ENCODE results near the gene FFAR2. TPM values are rescaled to one million over a fixed set of nuclear protein-coding genes. Genes with fewer than 3 reads are reported as not detected.
"Not testable (repeated sequence)": the region's sequence is repeated elsewhere in the genome, so short reads cannot be mapped to it uniquely, and the experiment has no call there.

Gene FFAR2
- total RNA-seq, 1 experiment from 2014 or later: 0.13 TPM

DNA sequence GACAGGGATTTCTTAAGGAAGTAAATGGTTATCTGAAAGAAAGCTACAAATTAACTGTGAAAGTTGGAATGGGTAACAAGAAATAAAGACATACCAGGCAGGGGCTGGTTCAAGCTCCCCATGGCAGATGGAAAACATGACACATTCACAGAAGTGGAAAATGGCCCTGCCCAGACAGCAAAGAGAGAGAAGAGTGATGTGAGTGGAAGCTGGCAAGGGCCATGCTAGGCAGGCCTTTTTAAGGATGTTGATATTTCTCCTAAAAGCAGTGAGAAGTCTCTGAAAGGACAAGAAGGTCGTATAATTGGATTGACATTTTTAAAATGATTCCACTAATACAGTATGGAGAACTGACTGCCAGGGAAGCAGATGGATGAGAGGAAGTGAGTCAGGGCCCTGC is 3.3 kb upstream of the FFAR2 start:
- no peak for DNase-seq (ENCODE audit: low read depth, low spot score)
- in situ Hi-C loops (cut with HindIII; ENCODE audit: low pct_unique_long_range_greater_than_20kb, low sequenced_read_pairs): no loop called here

GRCh38 chr19:35445826-35446593 is 2.0 kb upstream of the FFAR2 start:
- in situ Hi-C loops (cut with HindIII; ENCODE audit: low pct_unique_long_range_greater_than_20kb, low sequenced_read_pairs): no loop called here
- DNase-seq (ENCODE audit: low read depth, low spot score): no peak

DNA sequence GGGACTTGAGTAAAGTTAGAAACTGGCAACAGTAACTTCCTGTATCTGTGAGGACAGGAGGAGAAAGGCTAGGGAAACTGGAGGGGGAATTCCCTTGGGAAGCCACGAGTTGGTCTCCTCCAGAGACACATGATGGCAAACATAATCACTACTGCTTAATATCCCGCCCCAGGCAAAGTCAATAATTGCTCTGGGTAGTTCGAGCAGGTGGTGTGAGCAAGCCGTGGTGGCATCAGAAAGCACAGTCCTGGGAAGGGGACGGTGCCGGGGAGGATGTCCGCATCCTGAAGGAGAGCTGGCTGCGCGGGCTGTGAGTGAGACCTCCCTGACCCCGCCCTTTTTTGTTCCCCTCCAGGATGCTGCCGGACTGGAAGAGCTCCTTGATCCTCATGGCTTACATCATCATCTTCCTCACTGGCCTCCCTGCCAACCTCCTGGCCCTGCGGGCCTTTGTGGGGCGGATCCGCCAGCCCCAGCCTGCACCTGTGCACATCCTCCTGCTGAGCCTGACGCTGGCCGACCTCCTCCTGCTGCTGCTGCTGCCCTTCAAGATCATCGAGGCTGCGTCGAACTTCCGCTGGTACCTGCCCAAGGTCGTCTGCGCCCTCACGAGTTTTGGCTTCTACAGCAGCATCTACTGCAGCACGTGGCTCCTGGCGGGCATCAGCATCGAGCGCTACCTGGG is 1.4 kb downstream of the FFAR2 start:
- in situ Hi-C loops (cut with HindIII; ENCODE audit: low pct_unique_long_range_greater_than_20kb, low sequenced_read_pairs): no loop called here
- DNase-seq (ENCODE audit: low read depth, low spot score): peak; percentile 15

DNA sequence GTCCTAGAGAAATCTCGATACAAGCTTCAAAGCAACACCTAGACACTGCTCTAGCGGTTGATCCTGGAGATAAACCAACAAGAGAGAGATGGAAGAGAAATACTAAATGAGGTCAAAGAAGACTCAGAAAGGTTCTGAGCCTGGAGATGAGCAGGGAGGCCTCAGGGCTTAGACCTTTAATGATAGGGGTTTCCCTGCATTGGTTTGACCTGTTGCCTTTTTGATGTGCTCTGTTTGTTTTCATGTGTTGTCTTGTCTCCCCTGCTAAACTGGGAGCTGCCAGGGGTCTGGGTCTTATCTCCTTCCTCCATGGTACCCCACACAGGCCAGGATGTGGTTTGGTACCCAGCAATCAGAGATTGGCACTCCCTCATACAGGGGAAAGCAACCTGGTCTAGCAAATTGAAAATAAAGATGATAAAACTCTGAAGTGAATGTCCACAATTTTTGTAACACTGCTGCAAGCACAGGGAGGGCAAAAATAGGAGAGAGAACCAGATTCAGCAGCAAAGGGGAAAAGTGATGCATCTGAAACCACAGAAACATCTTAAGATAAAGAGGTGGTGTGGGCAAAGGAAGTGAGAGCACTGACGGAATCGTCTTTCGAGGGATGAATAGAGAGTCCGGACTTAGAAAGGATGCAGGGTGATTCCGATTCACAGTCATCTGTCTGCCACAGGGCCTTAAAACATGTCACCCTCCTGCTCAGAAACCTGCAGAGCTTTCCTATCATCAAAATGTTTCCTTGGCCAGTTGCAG is 3.5 kb downstream of the FFAR2 start:
- DNase-seq (ENCODE audit: low read depth, low spot score): no peak
- in situ Hi-C loops (cut with HindIII; ENCODE audit: low pct_unique_long_range_greater_than_20kb, low sequenced_read_pairs): no loop called here

DNA sequence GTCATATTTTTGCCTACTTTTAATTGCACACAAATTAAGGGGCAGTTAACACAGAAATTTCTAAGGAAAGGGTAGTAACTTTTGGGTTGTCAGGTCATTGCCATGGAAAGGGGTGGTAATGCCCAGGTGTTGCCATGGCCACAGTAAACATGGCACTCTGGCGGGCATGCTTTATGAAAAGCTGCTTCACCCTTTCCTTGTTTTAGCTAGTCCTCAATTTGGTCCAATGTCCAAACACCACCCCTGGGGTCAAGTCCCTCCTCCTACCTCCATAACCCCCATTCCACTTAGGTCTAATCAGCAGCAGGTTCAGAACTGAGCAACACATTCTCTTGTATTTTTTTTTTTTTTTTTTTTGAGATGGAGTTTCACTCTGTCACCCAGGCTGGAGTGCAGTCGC is 6.6 kb downstream of the FFAR2 start:
- no peak for DNase-seq (ENCODE audit: low read depth, low spot score)
- in situ Hi-C loops (cut with HindIII; ENCODE audit: low pct_unique_long_range_greater_than_20kb, low sequenced_read_pairs): no loop called here

- no peak for DNase-seq (ENCODE audit: low read depth, low spot score)
- in situ Hi-C loops (cut with HindIII; ENCODE audit: low pct_unique_long_range_greater_than_20kb, low sequenced_read_pairs): no loop called here
These were observed 7.7 kb downstream of the FFAR2 start for GRCh38 chr19:35455616-35456201.

GRCh38 chr19:35457173-35457572 is 9.1 kb downstream of the FFAR2 start:
- in situ Hi-C loops (cut with HindIII; ENCODE audit: low pct_unique_long_range_greater_than_20kb, low sequenced_read_pairs): no loop called here
- no peak for DNase-seq (ENCODE audit: low read depth, low spot score)

DNA sequence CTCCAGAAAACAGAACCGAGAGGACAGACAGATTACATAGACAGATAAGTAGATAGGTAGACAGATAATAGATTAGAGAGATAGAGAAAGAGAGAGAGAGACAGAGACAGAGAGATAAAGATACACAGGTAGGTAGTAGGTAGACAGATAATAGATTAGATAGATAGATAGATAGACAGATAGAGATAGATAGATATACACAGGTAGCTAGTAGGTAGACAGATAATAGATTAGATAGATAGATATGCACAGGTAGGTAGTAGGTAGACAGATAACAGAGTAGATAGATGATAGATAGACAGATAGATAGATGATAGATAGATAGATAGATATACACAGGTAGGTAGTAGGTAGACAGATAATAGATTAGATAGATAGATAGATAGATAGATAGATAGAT is 10.1 kb downstream of the FFAR2 start:
- in situ Hi-C loops (cut with HindIII; ENCODE audit: low pct_unique_long_range_greater_than_20kb, low sequenced_read_pairs): no loop called here
- DNase-seq (ENCODE audit: low read depth, low spot score): no peak

DNA sequence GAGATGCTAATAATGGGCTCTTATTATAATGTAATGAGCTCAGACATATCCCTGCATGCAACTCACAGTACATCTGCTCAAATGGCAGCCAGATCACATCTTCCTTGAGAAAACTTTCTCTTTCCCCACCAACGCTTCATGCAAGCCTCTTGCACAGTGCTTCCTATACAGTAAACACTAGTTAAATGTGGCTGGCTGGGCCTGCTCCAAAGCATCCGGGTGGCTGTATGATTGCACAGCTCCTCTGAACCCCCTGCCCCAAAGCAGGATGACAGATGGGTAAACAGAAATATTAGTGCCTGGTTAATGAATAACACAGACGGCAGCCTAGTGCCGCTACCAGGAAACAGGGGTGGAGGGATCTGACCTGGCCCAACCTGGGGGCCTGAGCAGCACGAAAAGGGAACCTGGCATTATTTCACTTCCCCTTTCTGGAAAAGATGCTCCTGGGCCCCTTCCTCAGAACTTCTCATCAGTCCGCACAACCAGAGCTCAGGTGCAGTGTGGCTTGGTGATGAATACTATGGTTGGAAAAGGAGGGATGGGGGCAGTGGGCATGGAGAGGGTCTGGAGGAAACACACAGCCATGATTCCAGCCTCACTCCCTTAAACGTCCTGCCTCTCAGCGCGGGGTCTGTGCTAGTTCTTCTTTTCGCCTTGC is 10.8 kb downstream of the FFAR2 start:
- DNase-seq (ENCODE audit: low read depth, low spot score): no peak
- in situ Hi-C loops (cut with HindIII; ENCODE audit: low pct_unique_long_range_greater_than_20kb, low sequenced_read_pairs): no loop called here

DNA sequence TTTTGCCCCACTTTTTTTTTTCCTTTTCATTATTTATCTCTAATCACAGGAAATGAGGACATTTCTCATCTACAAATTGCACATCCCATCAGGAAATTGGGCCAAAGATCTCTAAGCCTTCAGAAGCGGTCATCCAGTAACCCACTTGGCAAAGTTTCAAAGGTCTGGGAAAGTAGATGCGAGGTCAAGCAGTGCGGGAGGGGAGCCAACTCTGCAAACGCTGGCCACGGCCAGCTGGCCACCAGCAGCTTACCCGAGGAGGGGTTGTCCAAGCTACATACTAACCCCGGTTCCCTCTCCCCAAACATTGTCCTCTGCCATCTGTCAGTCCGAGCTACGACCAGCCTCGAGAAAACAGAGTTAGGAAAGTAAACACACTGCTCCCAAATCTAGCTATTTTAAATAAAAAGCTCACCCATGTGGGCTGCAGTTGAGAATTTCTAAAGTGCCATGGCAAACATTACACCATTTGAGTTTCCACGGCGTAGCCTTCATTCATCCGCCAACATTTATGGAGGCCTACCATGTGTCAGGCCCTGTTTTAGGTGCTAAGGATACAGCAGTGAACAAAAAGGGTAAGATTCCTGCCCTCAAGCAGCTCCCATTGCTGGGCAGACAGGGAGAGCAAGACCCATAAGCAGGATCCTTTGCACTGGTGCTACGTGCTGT is 11.5 kb downstream of the FFAR2 start:
- in situ Hi-C loops (cut with HindIII; ENCODE audit: low pct_unique_long_range_greater_than_20kb, low sequenced_read_pairs): no loop called here
- DNase-seq (ENCODE audit: low read depth, low spot score): no peak

GRCh38 chr19:35460608-35461007 is 12.6 kb downstream of the FFAR2 start:
- in situ Hi-C loops (cut with HindIII; ENCODE audit: low pct_unique_long_range_greater_than_20kb, low sequenced_read_pairs): no loop called here
- DNase-seq (ENCODE audit: low read depth, low spot score): no peak

- DNase-seq (ENCODE audit: low read depth, low spot score): no peak
- in situ Hi-C loops (cut with HindIII; ENCODE audit: low pct_unique_long_range_greater_than_20kb, low sequenced_read_pairs): no loop called here
These were observed 13.0 kb downstream of the FFAR2 start for GRCh38 chr19:35461060-35461459.

DNA sequence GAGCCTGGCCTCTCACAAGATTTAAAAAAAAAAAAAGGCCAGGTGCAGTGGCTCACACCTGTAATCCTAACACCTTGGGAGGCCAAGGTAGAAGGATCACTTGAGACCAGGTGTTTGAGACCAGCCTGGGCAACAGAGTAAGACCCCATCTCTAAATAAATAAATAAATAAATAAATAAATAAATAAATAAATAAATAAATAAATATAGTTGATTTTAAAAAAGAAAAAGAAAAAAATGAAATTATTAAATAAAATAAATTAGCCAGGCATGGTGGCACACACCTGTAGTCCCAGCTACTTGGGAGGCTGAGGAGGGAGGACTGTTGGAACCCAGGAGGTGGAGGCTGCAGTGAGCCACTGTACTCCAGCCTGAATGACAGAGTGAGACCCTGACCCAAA is 13.7 kb downstream of the FFAR2 start:
- DNase-seq (ENCODE audit: low read depth, low spot score); in situ Hi-C loops (cut with HindIII; ENCODE audit: low pct_unique_long_range_greater_than_20kb, low sequenced_read_pairs): not testable (repeated sequence)

GRCh38 chr19:35462476-35462953 is 14.5 kb downstream of the FFAR2 start:
- no peak for DNase-seq (ENCODE audit: low read depth, low spot score)

GRCh38 chr19:35462956-35463355 is 14.9 kb downstream of the FFAR2 start:
- DNase-seq (ENCODE audit: low read depth, low spot score); in situ Hi-C loops (cut with HindIII; ENCODE audit: low pct_unique_long_range_greater_than_20kb, low sequenced_read_pairs): not testable (repeated sequence)

More at GRCh38 chr19:35462476-35462953, 14.5 kb downstream of the FFAR2 start:
- in situ Hi-C loops (cut with HindIII; ENCODE audit: low pct_unique_long_range_greater_than_20kb, low sequenced_read_pairs): no loop called here

DNA sequence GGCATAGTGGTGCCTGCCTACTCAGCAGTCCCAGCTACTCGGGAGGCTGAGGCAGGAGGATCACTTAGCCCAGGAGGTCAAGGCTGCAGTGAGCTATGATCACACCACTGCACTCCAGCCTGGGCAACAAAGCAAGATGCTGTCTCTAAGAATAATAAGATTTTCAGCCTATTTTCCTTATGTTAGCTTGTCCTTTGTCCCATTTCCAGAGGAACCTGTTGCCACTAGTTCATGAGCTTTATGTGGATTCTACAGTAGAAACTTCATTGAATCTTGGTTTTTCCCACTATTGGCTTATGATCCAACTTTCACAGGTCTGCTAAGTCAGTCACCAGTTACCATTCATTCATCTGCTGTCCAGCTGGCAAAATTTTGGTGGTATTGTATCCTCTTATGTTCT is 18.2 kb downstream of the FFAR2 start:
- DNase-seq (ENCODE audit: low read depth, low spot score): no peak
- in situ Hi-C loops (cut with HindIII; ENCODE audit: low pct_unique_long_range_greater_than_20kb, low sequenced_read_pairs): no loop called here

DNA sequence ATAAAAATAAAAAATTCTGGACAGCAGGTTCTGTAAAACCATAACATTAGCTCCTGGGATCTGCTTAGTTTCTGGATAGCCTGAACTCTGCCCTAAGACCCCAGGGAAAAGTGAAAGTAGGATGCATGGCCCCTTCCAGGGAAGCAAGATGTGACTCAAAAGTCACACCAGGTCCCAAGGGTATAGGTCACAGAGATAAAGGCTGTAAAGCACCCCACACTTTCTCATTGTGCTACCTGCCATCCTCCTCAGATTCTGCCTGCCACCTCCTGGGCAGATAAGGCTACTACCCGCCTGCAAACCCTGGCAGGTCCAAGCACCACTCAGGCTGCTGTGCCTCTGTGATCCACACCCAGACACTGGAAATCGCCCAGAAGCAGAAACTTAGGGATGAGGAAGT is 20.6 kb downstream of the FFAR2 start:
- DNase-seq (ENCODE audit: low read depth, low spot score): peak; percentile 73
- in situ Hi-C loops (cut with HindIII; ENCODE audit: low pct_unique_long_range_greater_than_20kb, low sequenced_read_pairs): no loop called here
